MCF 10A (cell line): ENCODE data around the gene ABCA12. TPM values are rescaled to one million over a fixed set of nuclear protein-coding genes. Genes with fewer than 3 reads are reported as not detected.

Experiments used
- BruUV-seq: library from RNA; stranded (reverse); fragments of 400-500 nt; replicated peaks from 2 replicates; lab custom pipeline; 2021; lab: Mats Ljungman, UMichigan
- CTCF ChIA-PET: fragments of 300-600 bp; sonication (Branson Sonifier 250); formaldehyde crosslinking; extraction: SDS; loops from one replicate; lab custom pipeline; 2021; ENCODE audit warnings: antibody characterized with exemption, inconsistent platforms; lab: Yijun Ruan, JAX
- POLR2A ChIA-PET: fragments of 300-600, 350-650 bp; sonication (Branson Sonifier 250); formaldehyde crosslinking; extraction: SDS; loops from one replicate; lab custom pipeline; 2020; ENCODE audit warnings: antibody characterized with exemption, inconsistent platforms; lab: Yijun Ruan, JAX
- DNase-seq: peaks from one replicate; pipeline ENCODE4 v3.0.0-alpha.2; 2018; ENCODE audit not compliant: unreplicated experiment
- H3K27ac Mint-ChIP-seq: one replicate; pipeline ENCODE4 v1.8.0; 2022; ENCODE audit warnings: mild to moderate bottlenecking, low read depth, mixed read lengths; ENCODE audit not compliant: unreplicated experiment
- H3K27me3 Mint-ChIP-seq: one replicate; pipeline ENCODE4 v1.8.0; 2022; ENCODE audit warnings: mixed read lengths; ENCODE audit not compliant: insufficient read depth, unreplicated experiment
- H3K36me3 Mint-ChIP-seq: one replicate; pipeline ENCODE4 v1.8.0; 2022; ENCODE audit warnings: mild to moderate bottlenecking, moderate library complexity, mixed read lengths; ENCODE audit not compliant: insufficient read depth, unreplicated experiment
- H3K4me1 Mint-ChIP-seq: one replicate; pipeline ENCODE4 v1.8.0; 2022; ENCODE audit warnings: mixed read lengths; ENCODE audit not compliant: insufficient read depth, unreplicated experiment
- H3K4me3 Mint-ChIP-seq: one replicate; pipeline ENCODE4 v1.8.0; 2022; ENCODE audit warnings: mild to moderate bottlenecking, moderate library complexity, mixed read lengths; ENCODE audit not compliant: unreplicated experiment
- H3K9me3 Mint-ChIP-seq: one replicate; pipeline ENCODE4 v1.8.0; 2022; ENCODE audit warnings: mixed read lengths; ENCODE audit not compliant: unreplicated experiment
- CTCF ChIP-seq: fragments of 200-600 bp; IDR thresholded peaks from one replicate; pipeline ENCODE4 v1.8.0; 2022; ENCODE audit warnings: antibody characterized with exemption, mild to moderate bottlenecking; ENCODE audit not compliant: unreplicated experiment
- intact Hi-C: fragments of 100-400 bp; cut with micrococcal nuclease; formaldehyde crosslinking; loops from 2 replicates; pipeline ENCODE4 v1.14.1; 2022
- total RNA-seq: library from RNA; stranded (reverse); gene quantifications from 2 replicates; pipeline ENCODE4 v1.2.3, GENCODE V29; 2022

ABCA12 gene
- total RNA-seq, 1 experiment from 2014 or later: 37.8 TPM

- Mint-ChIP-seq H3K27ac (no peak overlapping the region), H3K4me1 (no peaks in the 10 kb centered on the region), H3K9me3 (no peaks in the 10 kb centered on the region), H3K4me3 (no peak overlapping the region), H3K27me3 (no peaks in the 10 kb centered on the region), H3K36me3 (peaks cover 49% of the 10 kb centered on the region)
- POLR2A ChIA-PET: interaction anchor here (0.6 kb wide), 2 partner anchors 234 to 281 kb away, joined by 3 read pairs; no protein-coding TSS in a partner anchor
- no TSS peak for BruUV-seq
- CTCF ChIA-PET: interaction anchor here (0.5 to 0.6 kb wide), 2 partner anchors 42 to 939 kb away, joined by 3 read pairs; no protein-coding TSS in a partner anchor
- intact Hi-C loops: no loop called here
- no peak for TF ChIP-seq CTCF
- DNase-seq: no peak
Measured at GRCh38 chr2:214992911-214993310, 145.5 kb downstream of the ABCA12 start.

- H3K27ac Mint-ChIP-seq: no peak overlapping the region
- TF ChIP-seq CTCF: no peak
- intact Hi-C loops: no loop called here
- H3K4me3 Mint-ChIP-seq: no peak overlapping the region
- no peaks in the 10 kb centered on the region for H3K27me3 Mint-ChIP-seq
- CTCF ChIA-PET: interaction anchor here (0.5 to 0.7 kb wide), 3 partner anchors 910 to 1762 kb away, joined by 3 read pairs; no protein-coding TSS in a partner anchor
- no peaks in the 10 kb centered on the region for H3K9me3 Mint-ChIP-seq
- no peak for DNase-seq
- H3K36me3 Mint-ChIP-seq: peaks cover 36% of the 10 kb centered on the region
- H3K4me1 Mint-ChIP-seq: no peaks in the 10 kb centered on the region
- POLR2A ChIA-PET: interaction anchor here (0.7 kb wide), 1 partner anchor 913 kb away, joined by 3 read pairs; no protein-coding TSS in a partner anchor
- no TSS peak for BruUV-seq
Measured at GRCh38 chr2:214989187-214989586, 149.2 kb downstream of the ABCA12 start.

GRCh38 chr2:214987261-214987660 is 151.2 kb downstream of the ABCA12 start:
- Mint-ChIP-seq H3K9me3 (no peaks in the 10 kb centered on the region), H3K27ac (no peak overlapping the region), H3K4me3 (no peak overlapping the region), H3K27me3 (no peaks in the 10 kb centered on the region), H3K36me3 (peaks cover 48% of the 10 kb centered on the region), H3K4me1 (no peaks in the 10 kb centered on the region)
- no TSS peak for BruUV-seq
- POLR2A ChIA-PET: no interaction called here
- CTCF ChIA-PET: interaction anchor here (0.7 kb wide), 1 partner anchor 26 kb away, joined by 3 read pairs; no protein-coding TSS in a partner anchor
- intact Hi-C loops: no loop called here
- TF ChIP-seq CTCF: no peak
- no peak for DNase-seq

GRCh38 chr2:214985619-214986018 is 152.8 kb downstream of the ABCA12 start:
- Mint-ChIP-seq H3K4me3 (no peak overlapping the region), H3K27ac (no peak overlapping the region), H3K36me3 (peaks cover 53% of the 10 kb centered on the region), H3K4me1 (no peaks in the 10 kb centered on the region), H3K9me3 (no peaks in the 10 kb centered on the region), H3K27me3 (no peaks in the 10 kb centered on the region)
- POLR2A ChIA-PET: interaction anchor here (0.6 kb wide), 1 partner anchor 121 kb away, joined by 4 read pairs; no protein-coding TSS in a partner anchor
- TF ChIP-seq CTCF: no peak
- intact Hi-C loops: no loop called here
- no TSS peak for BruUV-seq
- DNase-seq: no peak
- CTCF ChIA-PET: interaction anchor here (0.6 to 0.9 kb wide), 2 partner anchors 284 to 1740 kb away, joined by 3 to 4 read pairs; no protein-coding TSS in a partner anchor
